T-helper 2 cell (primary cell): ENCODE measurements around the gene TAF6.

Source experiments
- DNase-seq, 5 experiments: peaks; one replicate each; pipeline versions ENCODE4 v3.0.0 to v3.0.0-alpha.2; 2012 to 2022

TAF6 gene

GRCh38 chr7:100091411-100092181 lies 27.6 kb downstream of the TAF6 start:
- no peak for DNase-seq

DNA sequence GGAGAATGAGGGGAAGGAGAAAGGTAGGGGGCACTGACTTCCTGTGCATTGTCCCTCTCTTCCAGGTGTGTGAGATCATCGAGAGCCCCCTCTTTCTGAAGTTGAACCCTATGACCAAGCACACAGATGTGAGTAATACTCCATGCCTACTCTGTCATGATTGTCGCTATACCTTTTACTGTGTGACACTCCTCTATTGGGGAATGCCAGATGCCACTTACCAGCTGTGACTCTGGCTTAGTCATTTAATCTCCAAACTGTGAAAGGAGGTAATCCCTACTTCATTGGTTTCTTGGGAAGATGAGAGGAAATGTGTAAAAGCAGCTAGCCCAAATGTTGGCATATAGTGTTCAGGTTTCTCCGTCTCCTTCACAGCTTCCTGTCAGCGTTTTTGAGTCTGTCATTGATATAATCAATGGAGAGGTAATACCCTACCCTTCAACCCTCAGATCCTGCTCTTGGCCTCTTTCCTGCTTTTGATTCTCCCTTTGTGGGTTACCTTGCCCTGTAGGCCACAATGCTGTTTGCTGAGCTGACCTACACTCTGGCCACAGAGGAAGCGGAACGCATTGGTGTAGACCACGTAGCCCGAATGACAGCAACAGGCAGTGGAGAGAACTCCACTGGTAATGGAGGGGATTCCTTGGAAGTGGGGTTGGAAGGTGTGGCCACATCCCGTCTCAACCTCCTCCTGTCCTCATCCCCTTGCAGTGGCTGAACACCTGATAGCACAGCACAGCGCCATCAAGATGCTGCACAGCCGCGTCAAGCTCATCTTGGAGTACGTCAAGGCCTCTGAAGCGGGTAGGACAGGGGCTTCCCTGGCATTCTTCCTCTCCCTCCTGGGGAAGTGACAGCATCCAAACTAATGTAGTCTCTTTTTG lies 28.4 kb downstream of the TAF6 start:
- no peak for DNase-seq

GRCh38 chr7:100089458-100090196 lies 29.5 kb downstream of the TAF6 start:
- DNase-seq, result no peak

DNA sequence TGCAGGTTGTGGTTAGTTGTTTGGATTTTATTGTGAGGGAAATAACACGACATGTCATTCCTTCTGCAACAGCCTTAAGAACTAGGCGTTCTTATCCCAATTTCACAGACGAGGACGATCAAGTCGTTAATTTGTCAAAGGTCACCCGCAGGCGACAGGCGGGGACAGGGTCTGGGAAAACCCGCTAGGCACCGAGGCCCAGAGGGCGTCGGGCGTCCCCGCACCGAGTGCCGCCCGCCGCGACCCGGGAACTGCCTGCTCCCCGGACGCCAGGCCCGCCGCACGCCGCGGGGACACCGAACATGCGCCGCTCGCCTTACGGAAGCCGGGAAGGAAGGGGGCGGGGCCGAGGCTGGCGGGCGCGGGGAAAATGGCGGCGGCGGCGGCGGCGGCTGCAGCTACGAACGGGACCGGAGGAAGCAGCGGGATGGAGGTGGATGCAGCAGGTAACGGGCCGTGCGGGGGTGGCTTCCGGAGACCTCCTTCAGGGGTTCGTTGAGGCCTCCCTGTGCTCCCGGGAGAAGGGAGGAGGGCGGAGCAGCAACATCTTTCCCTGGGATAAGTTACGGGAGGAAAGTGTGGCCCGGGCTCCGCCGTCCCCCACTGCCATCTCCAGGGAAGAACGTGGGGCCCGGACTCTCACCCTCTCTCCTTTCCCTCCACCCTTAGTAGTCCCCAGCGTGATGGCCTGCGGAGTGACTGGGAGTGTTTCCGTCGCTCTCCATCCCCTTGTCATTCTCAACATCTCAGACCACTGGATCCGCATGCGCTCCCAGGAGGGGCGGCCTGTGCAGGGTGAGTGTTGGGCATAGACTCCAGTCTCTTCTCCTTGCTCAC lies 30.3 kb downstream of the TAF6 start, which contains the start of gene COPS6:
COPS6 (plus strand) TSS at position 349 of the 837 bp plus-strand sequence; CDS start at position 371, 22 bp downstream.
- peak; percentile 81 to 89 (median 82) for DNase-seq

DNA sequence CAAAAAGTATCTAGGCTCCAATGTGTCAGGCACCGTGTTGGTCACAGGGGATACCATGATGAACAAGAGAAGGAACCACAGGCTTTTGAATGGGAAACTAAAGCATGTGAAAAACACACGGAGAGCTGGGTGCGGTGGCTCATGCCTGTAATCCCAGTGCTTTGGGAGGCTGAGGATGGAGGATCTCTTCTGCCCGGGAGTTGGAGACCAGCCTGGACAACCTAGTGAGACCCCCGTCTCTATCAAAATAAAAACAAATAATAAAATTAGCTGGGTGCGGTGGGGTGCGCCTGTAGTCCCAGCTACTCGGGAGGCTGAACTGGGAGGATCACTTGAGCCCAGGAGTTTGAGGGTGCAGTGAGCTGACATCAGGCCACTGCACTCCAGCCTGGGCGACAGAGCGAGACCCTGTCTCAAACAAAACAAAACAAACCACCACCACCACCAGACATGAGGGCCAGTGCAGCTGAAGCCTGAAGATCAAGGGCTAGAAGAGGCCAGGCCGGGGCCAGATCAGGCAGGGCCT lies 31.0 kb downstream of the TAF6 start:
- DNase-seq, result no peak

GRCh38 chr7:100087055-100087750 lies 32.0 kb downstream of the TAF6 start:
- DNase-seq, result no peak

- no peak for DNase-seq
These were observed 33.6 kb downstream of the TAF6 start for GRCh38 chr7:100085515-100085914.

- no peak for DNase-seq
These were observed 36.2 kb downstream of the TAF6 start for GRCh38 chr7:100082978-100083377.

- peak; percentile 88 to 99 (median 95) for DNase-seq
These were observed 37.5 kb downstream of the TAF6 start, which contains the start of gene ZNF3 for GRCh38 chr7:100081535-100082102. Gene ZNF3 (minus strand): TSS chr7:100081723. CDS start chr7:100077357, 4,366 bp downstream.

- DNase-seq, result no peak
These were observed 38.1 kb downstream of the TAF6 start for GRCh38 chr7:100080907-100081534.

- no peak for DNase-seq
These were observed 40.1 kb downstream of the TAF6 start for GRCh38 chr7:100079024-100079560.

DNA sequence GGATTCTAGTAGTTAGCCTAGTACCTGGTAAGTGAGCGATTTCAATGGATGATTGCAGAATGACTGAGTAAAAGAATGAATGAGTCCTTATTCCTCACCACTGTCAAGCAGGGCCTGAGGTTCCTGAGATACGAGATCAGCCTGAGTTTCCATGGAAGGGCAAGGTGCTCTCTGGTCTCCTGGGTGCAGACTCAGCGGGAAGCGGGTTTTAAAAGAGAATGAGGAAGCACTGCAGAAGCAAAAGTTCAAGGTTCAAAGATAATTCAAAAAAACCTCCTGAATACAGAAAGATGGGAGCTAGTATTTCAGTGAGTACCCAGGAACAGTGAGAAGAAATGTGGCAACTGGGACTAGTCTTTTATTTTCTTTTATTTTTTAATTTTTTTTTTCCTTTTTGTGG lies 42.0 kb downstream of the TAF6 start:
- DNase-seq, result no peak

DNA sequence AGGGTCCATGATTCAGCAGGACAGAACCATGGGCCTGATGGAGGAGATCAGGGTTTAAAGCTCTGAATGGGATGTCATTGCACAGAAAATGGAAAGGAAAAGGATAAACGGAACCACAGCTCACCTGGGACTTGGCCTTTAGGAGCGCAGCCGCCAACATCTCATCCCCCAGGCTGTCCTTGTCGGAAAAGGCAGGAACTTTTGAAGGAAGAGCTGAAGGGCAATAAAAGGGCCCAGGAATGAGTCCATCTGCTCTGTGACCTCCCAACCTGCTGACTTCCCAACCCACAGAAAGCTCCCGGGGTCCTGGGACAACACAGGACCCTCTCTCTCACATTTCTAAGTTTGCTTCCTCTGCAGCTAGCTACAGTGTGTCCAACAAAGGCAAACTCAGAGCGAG lies 43.7 kb downstream of the TAF6 start:
- no peak for DNase-seq

DNA sequence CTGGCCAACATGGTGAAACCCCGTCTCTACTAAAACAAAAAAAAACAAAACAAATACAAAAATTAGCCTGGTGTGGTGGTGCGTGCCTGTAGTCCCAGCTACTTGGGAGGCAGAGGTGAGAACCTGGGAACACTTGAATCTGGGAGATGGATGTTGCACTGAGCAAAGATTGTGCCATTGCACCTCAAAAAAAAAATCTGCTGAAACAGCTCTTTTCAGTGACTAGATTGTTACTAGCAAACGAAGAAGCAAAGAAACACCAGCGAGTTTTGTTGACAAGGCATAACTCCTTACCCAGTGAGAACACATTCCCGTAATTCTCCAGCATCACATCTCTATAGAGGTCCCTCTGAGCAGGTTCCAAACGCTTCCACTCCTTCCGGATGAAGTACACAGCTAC lies 44.3 kb downstream of the TAF6 start:
- DNase-seq, result no peak

DNA sequence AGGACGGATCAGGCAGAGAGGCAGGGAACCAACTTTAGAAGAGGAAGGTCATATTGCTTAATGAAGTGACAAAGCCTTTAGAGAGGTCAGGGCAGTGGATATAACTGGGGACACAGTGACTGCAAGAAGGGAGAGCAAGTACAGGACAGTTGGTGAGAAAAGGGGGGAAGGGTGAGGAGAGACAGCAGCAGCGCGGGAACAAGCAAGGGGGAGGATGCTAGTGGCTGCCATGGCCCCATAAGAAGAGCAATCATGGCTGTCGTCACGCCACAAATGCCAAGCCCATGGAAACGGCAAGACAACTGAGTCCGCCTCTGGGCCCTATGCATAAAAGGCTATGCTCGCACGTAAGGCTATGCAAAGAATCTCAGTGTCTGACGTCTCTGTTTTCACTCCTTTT lies 46.7 kb downstream of the TAF6 start:
- no peak for DNase-seq

DNA sequence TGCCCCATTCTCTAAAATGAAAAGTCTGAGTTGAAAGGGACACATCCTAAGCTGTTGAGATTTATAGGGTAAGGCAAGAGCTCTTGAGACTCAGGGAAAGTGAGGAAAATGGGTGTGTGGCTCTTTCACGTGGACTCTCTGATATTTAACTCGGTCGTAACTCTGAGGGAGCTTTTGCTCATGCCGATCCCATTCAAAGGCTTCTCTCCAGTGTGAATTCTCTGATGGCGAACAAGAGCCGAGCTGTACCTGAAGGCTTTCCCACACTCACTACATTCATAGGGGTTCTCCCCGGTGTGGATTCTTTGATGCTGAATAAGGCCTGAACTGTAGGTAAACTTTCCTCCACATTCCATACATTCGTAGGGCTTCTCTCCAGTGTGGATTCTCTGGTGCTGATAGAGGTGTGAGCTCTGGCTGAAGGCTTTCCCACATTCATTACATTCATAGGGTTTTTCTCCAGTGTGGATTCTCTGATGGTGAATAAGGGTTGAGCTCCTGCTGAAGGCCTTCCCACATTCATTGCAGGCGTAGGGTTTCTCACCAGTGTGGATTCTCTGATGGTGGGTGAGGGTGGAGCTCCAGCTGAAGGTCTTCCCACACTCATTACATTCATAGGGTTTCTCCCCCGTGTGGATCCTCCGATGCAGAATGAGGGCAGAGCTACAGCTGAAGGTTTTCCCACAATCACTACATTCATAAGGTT lies 48.0 kb downstream of the TAF6 start:
- no peak for DNase-seq

DNA sequence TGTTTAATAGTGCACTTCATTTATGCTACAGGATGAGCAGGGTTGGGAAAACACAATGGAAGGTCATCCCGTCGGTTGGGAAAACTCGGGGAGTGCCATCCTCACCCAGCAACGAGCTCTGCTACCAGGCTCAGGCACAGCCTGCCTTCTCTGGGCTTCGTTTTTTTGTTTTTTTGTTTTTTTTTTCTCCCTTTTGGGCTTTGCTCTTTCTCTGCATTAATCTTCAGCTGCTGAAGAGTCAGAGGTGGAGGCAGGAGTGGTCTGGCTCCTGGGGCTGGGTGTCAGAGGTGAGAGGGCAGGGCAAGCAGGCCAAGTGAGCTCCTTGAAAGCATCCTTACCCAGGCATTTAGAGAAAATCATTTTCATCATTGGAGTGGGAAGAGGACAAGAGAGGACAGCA lies 49.2 kb downstream of the TAF6 start:
- no peak for DNase-seq

DNA sequence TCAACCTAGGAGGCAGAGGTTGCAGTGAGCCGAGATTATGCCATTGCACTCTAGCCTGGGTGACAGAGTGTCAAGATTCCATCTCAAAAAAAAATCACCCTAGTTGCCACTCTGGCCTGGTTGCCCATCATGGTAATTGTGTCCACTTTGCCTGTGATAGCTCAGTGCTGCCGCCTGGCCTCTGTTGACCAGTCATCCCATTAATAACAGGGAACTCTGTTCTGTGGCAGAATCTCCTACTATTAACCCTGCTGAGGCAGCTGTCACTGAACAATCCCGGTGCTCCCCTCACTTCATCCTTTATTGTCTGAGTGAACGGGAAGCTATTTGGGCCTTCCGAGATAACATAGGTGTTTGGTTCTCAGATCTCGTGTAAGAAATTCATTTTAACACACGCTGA lies 52.2 kb downstream of the TAF6 start:
- DNase-seq, result no peak

DNA sequence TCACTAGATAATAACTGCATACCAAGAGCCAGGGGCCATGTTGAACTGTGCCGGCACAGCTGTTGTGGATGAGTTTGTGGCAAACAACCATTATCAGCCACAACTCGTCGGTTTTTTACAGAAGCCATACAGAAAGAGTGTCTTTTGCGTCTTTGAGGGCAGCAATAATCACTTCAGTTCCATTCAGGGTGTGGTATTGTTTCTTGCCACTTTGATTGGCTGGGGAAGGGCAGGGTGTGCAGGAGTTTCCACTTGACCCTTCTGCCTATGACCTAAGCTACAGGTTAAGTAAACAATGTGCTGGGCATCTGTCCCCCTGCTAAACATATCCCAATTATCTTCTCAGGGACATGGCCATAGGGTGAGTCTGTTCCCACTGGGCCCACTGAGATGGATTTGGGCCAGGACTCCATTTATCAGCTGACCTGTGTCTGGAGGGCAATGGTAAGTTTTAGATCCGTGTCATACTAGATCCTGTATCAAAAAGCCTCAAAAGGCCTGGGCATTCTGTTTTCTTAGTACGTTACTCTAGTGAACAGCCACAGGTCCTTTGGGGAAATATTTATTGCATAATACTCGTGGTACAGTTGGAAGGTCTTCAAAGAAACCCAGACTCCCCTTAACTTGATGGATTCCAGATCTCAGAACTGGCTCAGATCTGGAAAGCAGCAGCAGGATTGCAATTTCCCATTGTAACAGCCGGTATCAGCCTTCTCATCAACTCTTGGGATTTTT lies 53.5 kb downstream of the TAF6 start:
- no peak for DNase-seq
